ENCODE data around the gene TIPARP. TPM values are rescaled to one million over a fixed set of nuclear protein-coding genes. Genes with fewer than 3 reads are reported as not detected.

The TIPARP gene, protein sequence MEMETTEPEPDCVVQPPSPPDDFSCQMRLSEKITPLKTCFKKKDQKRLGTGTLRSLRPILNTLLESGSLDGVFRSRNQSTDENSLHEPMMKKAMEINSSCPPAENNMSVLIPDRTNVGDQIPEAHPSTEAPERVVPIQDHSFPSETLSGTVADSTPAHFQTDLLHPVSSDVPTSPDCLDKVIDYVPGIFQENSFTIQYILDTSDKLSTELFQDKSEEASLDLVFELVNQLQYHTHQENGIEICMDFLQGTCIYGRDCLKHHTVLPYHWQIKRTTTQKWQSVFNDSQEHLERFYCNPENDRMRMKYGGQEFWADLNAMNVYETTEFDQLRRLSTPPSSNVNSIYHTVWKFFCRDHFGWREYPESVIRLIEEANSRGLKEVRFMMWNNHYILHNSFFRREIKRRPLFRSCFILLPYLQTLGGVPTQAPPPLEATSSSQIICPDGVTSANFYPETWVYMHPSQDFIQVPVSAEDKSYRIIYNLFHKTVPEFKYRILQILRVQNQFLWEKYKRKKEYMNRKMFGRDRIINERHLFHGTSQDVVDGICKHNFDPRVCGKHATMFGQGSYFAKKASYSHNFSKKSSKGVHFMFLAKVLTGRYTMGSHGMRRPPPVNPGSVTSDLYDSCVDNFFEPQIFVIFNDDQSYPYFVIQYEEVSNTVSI
- total RNA-seq: 26.0 TPM
- long read RNA-seq, full-length matches to known transcripts: 2 of 2 reads
- long read RNA-seq, partial matches to known transcripts: 0 of 2 reads
- long read RNA-seq, other reads (novel, unspliced or antisense): 0 of 2 reads

GRCh38 chr3:156674046-156674910, at the start of gene TIPARP:
Gene TIPARP, plus strand, starts transcription at chr3:156674590. Its CDS starts 3,108 bp downstream, at chr3:156677698.
- DNase-seq (ENCODE audit: missing footprints) (peak; percentile 100), ATAC-seq (peak; percentile 96)
- intact Hi-C loops (cut with DNase I): loop anchor here (2.0 to 5.0 kb wide), 7 partner anchors 67 to 461 kb away; partner anchors contain the start of gene SSR3

DNA sequence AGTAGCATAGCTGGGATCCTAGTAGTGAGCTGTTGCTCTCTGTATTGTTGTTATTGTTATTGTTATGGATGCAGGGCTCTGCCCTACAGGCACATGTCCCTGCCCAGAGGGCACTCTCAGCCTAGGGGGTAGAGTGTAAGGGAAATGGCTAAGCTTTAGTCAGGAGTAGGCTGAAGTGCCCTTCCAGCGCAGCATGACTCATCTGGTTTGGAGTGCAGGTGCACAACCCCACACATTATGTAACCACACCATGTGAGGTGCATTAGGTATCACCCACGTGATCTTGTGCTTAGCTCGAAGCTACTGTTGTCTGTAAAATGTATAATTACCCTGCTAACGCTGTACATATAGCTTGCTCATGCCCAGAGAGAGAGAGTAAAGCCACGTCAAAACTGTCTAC, 48.3 kb upstream of the TIPARP start:
- intact Hi-C loops (cut with DNase I): no loop called here
- DNase-seq (ENCODE audit: missing footprints) (no peak), ATAC-seq (no peak)

- no peak for DNase-seq (ENCODE audit: missing footprints)
- intact Hi-C loops (cut with DNase I): no loop called here
- no peak for ATAC-seq
Observed at GRCh38 chr3:156627946-156628569, 46.3 kb upstream of the TIPARP start.

GRCh38 chr3:156628836-156629618, 45.4 kb upstream of the TIPARP start:
- DNase-seq (ENCODE audit: missing footprints) (no peak), ATAC-seq (no peak)
- intact Hi-C loops (cut with DNase I): no loop called here

DNA sequence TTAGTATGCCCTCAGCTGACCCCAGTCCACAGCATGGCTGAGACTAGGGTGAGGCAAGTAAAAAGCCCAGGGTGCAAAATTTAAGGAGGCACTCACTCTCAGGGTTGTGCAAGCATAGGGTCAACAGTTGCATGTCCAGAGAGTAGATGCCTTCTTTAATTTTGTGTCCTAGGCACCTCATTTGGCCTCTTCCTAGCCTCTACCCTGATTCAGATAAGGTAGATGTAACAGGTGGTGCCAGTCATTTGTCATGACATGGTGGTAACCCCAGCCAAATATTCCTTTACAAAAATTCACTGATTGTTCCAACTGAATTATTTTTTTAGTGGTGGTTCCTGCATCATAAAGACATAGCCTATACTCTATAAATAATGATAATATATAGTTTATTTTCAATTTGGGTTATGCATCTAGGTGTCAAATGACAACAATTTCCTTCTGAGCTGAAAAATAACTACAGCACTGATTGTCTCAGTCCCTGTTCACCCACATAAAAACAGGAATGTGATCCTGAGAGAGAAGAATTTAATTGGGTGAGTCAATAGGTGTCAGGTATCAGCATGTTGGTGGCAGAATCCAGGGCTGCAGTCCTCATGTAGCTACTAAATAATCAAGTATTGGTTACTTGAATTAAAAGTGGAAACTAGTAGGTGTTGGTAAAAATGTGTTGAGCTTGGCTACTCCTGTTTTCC, 44.2 kb upstream of the TIPARP start:
- intact Hi-C loops (cut with DNase I): no loop called here
- ATAC-seq: no peak

DNA sequence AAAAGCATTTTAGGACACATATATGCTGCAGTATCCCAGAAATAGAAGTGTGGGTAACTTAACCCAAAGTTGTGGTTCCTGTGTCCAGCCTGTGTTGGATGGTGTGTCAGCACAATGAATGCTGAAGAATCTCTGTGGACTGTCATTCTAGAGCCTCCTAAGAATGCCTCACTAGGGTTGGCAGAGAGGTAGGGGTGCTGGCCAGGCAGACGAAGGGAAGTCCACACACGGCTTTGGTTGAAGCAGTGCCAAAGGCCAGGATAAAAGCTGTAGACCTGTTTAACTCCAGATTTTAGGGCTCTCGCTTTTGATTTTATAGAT, 43.7 kb upstream of the TIPARP start:
- ATAC-seq (no peak), DNase-seq (ENCODE audit: missing footprints) (no peak)
- intact Hi-C loops (cut with DNase I): no loop called here

More for the DNA sequence above, 44.2 kb upstream of the TIPARP start:
- DNase-seq (ENCODE audit: missing footprints): no peak

GRCh38 chr3:156631323-156631722, 43.1 kb upstream of the TIPARP start:
- DNase-seq (ENCODE audit: missing footprints) (no peak), ATAC-seq (no peak)
- intact Hi-C loops (cut with DNase I): no loop called here

DNA sequence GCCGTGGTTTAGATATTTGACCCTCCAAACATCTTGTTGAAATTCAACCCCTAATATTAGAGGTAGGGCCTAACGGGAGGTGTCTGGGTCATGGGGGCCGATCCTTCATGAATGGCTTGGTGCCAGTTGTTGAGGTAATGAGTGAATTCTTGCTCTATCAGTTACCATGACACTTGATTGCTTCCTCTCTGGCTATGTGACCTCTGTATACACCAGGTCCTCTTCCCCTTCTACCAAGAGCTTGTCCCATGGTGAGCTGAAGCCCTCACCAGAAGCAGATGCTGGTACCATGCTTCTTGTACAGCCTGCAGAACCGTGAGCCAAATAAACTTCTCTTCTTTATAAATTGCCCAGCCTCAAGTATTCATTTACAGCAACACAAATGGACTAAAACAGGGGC, 41.8 kb upstream of the TIPARP start:
- intact Hi-C loops (cut with DNase I): no loop called here
- ATAC-seq (no peak), DNase-seq (ENCODE audit: missing footprints) (no peak)

- DNase-seq (ENCODE audit: missing footprints) (peak; percentile 70), ATAC-seq (peak; percentile 86)
- intact Hi-C loops (cut with DNase I): no loop called here
Observed at GRCh38 chr3:156633335-156633734, 41.1 kb upstream of the TIPARP start.

- no peak for ATAC-seq
- DNase-seq (ENCODE audit: missing footprints): no peak
- intact Hi-C loops (cut with DNase I): no loop called here
Observed at GRCh38 chr3:156635034-156635433, 39.4 kb upstream of the TIPARP start.

DNA sequence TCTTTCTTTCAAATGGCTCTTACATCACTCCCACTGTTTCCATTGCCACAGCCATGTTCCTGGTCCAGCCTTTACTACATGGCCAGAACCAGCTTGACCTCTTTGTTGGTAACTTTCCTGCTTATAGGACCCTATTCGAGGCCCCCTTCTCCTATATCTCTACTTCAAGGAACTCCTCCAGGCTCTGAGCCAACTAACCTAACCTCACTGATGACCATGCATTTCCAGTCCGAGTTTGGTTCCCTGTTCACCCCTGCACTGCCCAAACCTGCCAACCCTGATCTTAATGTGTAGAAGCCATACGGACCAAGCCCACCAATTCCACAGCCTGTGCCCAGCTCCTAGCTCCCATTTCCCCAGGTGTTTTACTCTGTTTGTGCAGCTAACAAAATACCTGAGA, 38.4 kb upstream of the TIPARP start:
- ATAC-seq (no peak), DNase-seq (ENCODE audit: missing footprints) (no peak)
- intact Hi-C loops (cut with DNase I): no loop called here

DNA sequence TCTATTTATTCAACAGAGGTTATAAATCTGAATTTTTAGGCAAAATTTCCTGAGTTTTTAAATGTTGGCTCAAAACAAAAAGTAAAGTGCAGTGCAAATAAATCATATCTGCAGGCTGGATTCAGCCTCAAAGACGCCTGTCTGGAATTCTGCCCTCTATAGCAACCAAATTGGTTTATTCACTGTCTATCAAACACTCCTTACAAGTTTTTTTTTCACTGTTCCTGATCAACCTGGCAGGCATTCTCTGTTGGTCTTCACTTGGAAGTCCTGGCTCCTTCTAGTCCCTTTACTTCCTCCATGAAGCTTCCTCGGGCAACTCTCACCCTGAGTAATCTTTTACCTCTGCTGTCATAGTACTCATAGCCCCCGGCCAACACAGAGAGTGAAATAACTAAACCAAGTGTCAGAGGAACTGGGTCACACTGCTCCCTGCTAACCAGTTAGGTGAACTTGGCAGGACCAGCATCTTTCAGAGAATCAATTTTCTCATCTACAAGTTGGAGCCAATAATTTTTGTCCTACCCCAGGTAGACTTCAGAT, 36.8 kb upstream of the TIPARP start:
- no peak for DNase-seq (ENCODE audit: missing footprints)
- ATAC-seq: no peak
- intact Hi-C loops (cut with DNase I): no loop called here

DNA sequence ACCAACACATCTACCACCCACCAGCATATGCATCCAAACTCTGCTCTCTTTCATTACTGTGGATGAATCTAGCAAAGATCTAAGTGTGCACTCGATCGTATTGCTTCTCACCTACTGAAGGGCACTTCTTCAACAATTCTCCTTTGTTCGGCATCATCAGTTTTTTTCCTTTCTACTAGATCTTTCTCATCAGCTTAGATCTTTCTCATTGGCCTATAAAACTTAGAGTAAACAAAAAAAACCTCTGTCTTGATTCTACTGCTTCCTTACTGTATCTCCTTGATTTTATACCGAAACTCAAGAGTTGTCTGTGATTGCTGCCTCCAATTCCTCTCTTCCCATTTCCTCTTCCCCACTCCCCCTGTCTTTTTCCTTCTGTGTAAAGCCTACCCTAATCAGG, 36.1 kb upstream of the TIPARP start:
- DNase-seq (ENCODE audit: missing footprints) (no peak), ATAC-seq (no peak)
- intact Hi-C loops (cut with DNase I): no loop called here

DNA sequence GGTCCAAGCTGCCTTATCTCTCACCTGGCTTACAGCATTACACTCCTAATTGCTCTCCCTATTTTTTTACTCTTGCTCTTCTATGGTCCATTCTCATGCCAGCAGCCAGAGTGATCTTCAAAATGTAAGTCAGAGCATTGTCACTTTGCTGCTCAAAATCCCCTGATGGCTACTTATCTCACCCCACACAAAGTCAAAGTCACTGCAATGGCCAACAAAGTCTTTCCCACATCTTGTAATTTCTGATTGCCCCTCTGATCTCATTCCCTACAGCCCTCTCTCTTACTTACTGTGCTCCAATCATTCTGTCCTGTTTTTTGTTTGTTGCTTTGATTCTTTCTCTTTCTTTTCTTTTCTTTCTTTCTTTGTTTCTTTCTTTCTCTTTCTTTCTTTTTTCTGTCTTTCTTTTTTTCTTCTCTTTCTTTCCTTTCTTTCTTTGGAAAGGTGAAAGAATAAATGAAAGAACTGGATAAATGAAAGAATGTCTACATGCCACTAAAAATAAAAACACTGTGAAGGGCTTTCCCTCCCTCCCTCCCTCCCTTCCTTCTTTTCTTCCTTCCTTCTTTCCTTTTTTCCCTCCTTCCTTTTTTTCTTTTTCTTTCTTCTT, 34.9 kb upstream of the TIPARP start:
- ATAC-seq: no peak
- intact Hi-C loops (cut with DNase I): no loop called here
- no peak for DNase-seq (ENCODE audit: missing footprints)

GRCh38 chr3:156641618-156641975, 32.8 kb upstream of the TIPARP start:
- DNase-seq (ENCODE audit: missing footprints) (no peak), ATAC-seq (no peak)
- intact Hi-C loops (cut with DNase I): no loop called here

DNA sequence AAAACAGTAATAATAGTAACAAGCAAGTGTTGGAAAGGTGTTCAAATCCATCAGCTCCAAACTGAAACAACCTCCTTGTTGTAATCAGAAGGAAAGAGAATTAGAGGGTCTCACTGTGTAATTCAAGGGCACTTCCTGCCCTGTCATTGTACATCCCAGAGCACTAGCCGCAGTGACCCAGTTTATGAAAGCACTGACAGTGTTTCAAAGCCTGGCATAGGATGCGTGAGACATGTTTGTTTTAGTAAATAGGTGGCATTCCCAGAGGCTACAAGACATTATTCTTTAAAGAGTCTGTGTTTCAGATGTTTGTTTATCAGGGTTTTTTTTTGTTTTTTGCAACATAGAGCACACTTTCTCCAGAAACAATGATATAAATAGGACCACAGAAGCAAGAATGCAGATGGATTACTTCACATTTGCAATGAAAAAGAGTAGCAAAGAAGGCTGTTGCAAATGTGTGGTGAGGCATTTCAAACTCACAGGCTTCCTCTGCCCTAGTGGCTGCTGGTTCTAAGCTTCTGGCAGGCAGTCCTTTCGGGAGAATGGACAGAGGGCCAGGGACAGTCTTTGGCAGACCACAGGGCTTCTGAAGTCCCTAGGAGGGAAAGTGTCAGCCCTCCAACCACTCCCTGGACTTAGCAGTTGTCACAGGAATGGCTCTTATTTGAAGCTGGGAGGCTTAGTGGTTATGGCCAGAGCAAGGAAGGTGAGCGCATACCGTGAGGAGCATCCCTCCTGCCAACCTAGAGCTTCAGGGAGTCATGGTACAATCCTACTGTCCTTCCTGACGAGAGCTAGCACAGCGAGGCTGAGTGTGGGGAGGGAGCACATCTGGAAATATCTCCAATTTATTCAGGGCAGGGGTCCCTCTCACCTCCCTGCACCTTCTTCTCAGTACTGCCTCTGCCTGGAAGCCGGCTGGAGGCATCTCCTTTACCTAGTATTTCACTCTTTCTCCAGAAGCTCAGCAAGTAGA, 31.4 kb upstream of the TIPARP start:
- intact Hi-C loops (cut with DNase I): no loop called here
- DNase-seq (ENCODE audit: missing footprints): no peak
- peak; percentile 20 for ATAC-seq

Measured in Right ventricle myocardium inferior (tissue), 1 donor.